Prostate gland (tissue), 2 donors: ENCODE data around the gene TSPAN10.

Experiments used
- CTCF ChIP-seq, 4 experiments: fragments of 200-600 bp in 2 of 4; fragments of 450-650 bp in 2 of 4; sonication (generic) in 2 of 4; IDR thresholded peaks; 1 replicate in 3 of 4; 2 replicates in 1 of 4; pipeline ENCODE4 v1.5.1; 2016 to 2019; ENCODE audit warnings: antibody characterized with exemption in 4 of 4, mild to moderate bottlenecking in 2 of 4, moderate library complexity in 2 of 4
- POLR2A ChIP-seq: fragments of 450-650 bp; IDR thresholded peaks from one replicate; pipeline ENCODE4 v1.6.1; 2016; ENCODE audit warnings: antibody characterized with exemption, mild to moderate bottlenecking
- POLR2AphosphoS5 ChIP-seq: sonication (generic); formaldehyde crosslinking; IDR thresholded peaks from one replicate; pipeline ENCODE4 v1.6.1; 2017; ENCODE audit warnings: antibody characterized with exemption

GRCh38 chr17:81651692-81652091, 14.7 kb downstream of the TSPAN10 start:
- TF ChIP-seq POLR2A = no peak
- TF ChIP-seq CTCF (IDR thresholded peaks at IDR 0.05) = no peak
- no peak for TF ChIP-seq POLR2AphosphoS5
